ENCODE results near the gene YPEL5.
A peak's percentile ranks its signal among the peaks of the same experiment; 100 is the strongest.
"Not testable (repeated sequence)": the region's sequence is repeated elsewhere in the genome, so short reads cannot be mapped to it uniquely, and the experiment has no call there.

The YPEL5 gene

DNA sequence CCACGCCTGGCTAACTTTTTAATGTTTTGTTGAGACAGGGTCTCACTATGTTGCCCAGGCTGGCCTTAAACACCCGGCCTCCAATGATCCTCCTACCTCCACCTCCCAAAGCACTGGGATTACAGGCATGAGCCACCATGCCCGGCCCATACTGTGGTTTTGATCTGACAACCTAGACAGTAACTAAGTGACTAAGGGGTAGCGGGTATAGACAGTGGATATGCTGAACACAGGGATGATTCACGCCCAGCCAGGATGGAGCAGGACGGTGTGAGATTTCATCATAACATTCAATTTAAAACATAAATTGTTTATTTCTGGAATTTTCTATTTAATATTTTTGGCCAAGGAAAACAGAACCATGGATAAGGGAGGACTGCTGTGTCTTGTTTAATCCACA lies 36.0 kb upstream of the YPEL5 start:
- Histone ChIP-seq H3K27me3 (ENCODE audit: insufficient read depth, low read depth) (no peaks in the 10 kb centered on the region), H3K27ac (no peak overlapping the region), H3K4me2 (no peak overlapping the region), H3K4me3 (IDR thresholded peaks at IDR 0.05; ENCODE audit: insufficient read depth, low read depth, low read length) (no peak overlapping the region), H3K4me1 (ENCODE audit: low read depth, poor library complexity, severe bottlenecking) (peaks cover 7% of the 10 kb centered on the region), H3K36me3 (ENCODE audit: insufficient read depth) (no peaks in the 10 kb centered on the region), H3K79me2 (ENCODE audit: insufficient read depth, low read depth) (no peaks in the 10 kb centered on the region), H3K9ac (no peak overlapping the region), H2AFZ (ENCODE audit: low read depth) (no peak overlapping the region), H4K20me1 (ENCODE audit: insufficient read depth) (no peaks in the 10 kb centered on the region)
- TF ChIP-seq, protein P1, sequence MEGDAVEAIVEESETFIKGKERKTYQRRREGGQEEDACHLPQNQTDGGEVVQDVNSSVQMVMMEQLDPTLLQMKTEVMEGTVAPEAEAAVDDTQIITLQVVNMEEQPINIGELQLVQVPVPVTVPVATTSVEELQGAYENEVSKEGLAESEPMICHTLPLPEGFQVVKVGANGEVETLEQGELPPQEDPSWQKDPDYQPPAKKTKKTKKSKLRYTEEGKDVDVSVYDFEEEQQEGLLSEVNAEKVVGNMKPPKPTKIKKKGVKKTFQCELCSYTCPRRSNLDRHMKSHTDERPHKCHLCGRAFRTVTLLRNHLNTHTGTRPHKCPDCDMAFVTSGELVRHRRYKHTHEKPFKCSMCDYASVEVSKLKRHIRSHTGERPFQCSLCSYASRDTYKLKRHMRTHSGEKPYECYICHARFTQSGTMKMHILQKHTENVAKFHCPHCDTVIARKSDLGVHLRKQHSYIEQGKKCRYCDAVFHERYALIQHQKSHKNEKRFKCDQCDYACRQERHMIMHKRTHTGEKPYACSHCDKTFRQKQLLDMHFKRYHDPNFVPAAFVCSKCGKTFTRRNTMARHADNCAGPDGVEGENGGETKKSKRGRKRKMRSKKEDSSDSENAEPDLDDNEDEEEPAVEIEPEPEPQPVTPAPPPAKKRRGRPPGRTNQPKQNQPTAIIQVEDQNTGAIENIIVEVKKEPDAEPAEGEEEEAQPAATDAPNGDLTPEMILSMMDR (conservative IDR thresholded peaks at IDR 0.05; ENCODE audit: low read depth, low read length): no peak

DNA sequence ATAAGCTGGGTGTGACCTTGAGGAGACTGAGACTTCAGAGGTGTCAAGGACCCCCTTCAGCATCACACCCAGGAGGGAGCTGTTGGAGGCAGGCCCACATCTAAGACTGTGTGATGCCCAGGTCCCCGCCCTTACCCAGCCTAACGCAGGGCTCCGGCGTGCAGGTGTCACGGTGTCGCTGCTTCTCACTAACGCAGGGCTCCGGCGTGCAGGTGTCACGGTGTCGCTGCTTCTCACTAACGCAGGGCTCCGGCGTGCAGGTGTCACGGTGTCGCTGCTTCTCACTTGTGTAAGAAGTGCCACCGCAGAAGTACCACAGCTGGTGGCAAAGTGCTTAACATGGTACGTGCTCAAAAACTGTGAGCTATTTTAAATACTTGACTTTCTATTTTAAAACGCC lies 35.6 kb upstream of the YPEL5 start:
- not testable (repeated sequence) for H3K79me2 ChIP-seq (ENCODE audit: insufficient read depth, low read depth); H3K9ac ChIP-seq; H3K36me3 ChIP-seq (ENCODE audit: insufficient read depth); H3K4me1 ChIP-seq (ENCODE audit: low read depth, poor library complexity, severe bottlenecking); H4K20me1 ChIP-seq (ENCODE audit: insufficient read depth); H3K4me2 ChIP-seq; H3K27me3 ChIP-seq (ENCODE audit: insufficient read depth, low read depth); H3K4me3 ChIP-seq (IDR thresholded peaks at IDR 0.05; ENCODE audit: insufficient read depth, low read depth, low read length); H3K27ac ChIP-seq; H2AFZ ChIP-seq (ENCODE audit: low read depth)

DNA sequence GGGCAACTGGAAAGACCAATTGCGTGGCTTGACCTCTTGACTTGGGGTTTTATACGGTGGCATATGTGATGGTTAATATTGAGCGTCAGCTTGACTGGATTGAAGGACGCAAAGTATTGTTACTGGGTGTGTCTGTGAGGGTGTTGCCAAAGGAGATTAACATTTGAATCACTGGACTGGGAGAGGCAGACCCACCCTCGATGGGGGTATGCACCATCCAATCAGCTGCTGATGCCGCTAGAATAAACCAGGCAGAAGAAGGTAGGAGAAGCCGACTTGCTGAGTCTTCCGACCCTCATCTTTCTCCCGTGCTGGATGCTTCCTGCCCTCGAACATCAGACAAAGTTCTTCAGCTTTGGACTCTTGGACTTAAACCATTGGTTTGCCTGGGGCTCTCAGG lies 34.2 kb upstream of the YPEL5 start:
- peaks cover 7% of the 10 kb centered on the region for H3K4me1 ChIP-seq (ENCODE audit: low read depth, poor library complexity, severe bottlenecking)
- no peaks in the 10 kb centered on the region for H4K20me1 ChIP-seq (ENCODE audit: insufficient read depth)
- TF ChIP-seq, protein P1 (conservative IDR thresholded peaks at IDR 0.05; ENCODE audit: low read depth, low read length): no peak
- no peaks in the 10 kb centered on the region for H3K36me3 ChIP-seq (ENCODE audit: insufficient read depth)
- no peaks in the 10 kb centered on the region for H3K79me2 ChIP-seq (ENCODE audit: insufficient read depth, low read depth)
- H3K9ac ChIP-seq: no peak overlapping the region
- no peak overlapping the region for H3K4me2 ChIP-seq
- no peak overlapping the region for H3K27ac ChIP-seq
- no peak overlapping the region for H2AFZ ChIP-seq (ENCODE audit: low read depth)
- no peak overlapping the region for H3K4me3 ChIP-seq (IDR thresholded peaks at IDR 0.05; ENCODE audit: insufficient read depth, low read depth, low read length)
- H3K27me3 ChIP-seq (ENCODE audit: insufficient read depth, low read depth): no peaks in the 10 kb centered on the region

GRCh38 chr2:30113617-30114293 lies 33.1 kb upstream of the YPEL5 start:
- no peaks in the 10 kb centered on the region for H4K20me1 ChIP-seq (ENCODE audit: insufficient read depth)
- H3K4me3 ChIP-seq (IDR thresholded peaks at IDR 0.05; ENCODE audit: insufficient read depth, low read depth, low read length): no peak overlapping the region
- H3K9ac ChIP-seq: no peak overlapping the region
- TF ChIP-seq, protein P1 (conservative IDR thresholded peaks at IDR 0.05; ENCODE audit: low read depth, low read length): no peak
- H2AFZ ChIP-seq (ENCODE audit: low read depth): no peak overlapping the region
- no peaks in the 10 kb centered on the region for H3K79me2 ChIP-seq (ENCODE audit: insufficient read depth, low read depth)
- H3K27me3 ChIP-seq (ENCODE audit: insufficient read depth, low read depth): no peaks in the 10 kb centered on the region
- H3K36me3 ChIP-seq (ENCODE audit: insufficient read depth): no peaks in the 10 kb centered on the region
- H3K27ac ChIP-seq: no peak overlapping the region
- H3K4me2 ChIP-seq: no peak overlapping the region
- peaks cover 7% of the 10 kb centered on the region for H3K4me1 ChIP-seq (ENCODE audit: low read depth, poor library complexity, severe bottlenecking)

GRCh38 chr2:30115141-30115980 lies 31.4 kb upstream of the YPEL5 start:
- no peaks in the 10 kb centered on the region for H3K27me3 ChIP-seq (ENCODE audit: insufficient read depth, low read depth)
- H3K4me1 ChIP-seq (ENCODE audit: low read depth, poor library complexity, severe bottlenecking): peaks cover 7% of the 10 kb centered on the region
- H3K27ac ChIP-seq: no peak overlapping the region
- peak overlapping the region; percentile 60 for H2AFZ ChIP-seq (ENCODE audit: low read depth)
- no peaks in the 10 kb centered on the region for H3K36me3 ChIP-seq (ENCODE audit: insufficient read depth)
- H3K4me2 ChIP-seq: no peak overlapping the region; the same call in 1 of the 2 replicates
- H4K20me1 ChIP-seq (ENCODE audit: insufficient read depth): no peaks in the 10 kb centered on the region
- H3K79me2 ChIP-seq (ENCODE audit: insufficient read depth, low read depth): no peaks in the 10 kb centered on the region
- TF ChIP-seq, protein P1 (conservative IDR thresholded peaks at IDR 0.05; ENCODE audit: low read depth, low read length): peak; percentile 97
- H3K4me3 ChIP-seq (IDR thresholded peaks at IDR 0.05; ENCODE audit: insufficient read depth, low read depth, low read length): no peak overlapping the region
- H3K9ac ChIP-seq: no peak overlapping the region
